HepG2 (cell line): ENCODE data around the gene MVB12A.

ENCODE experiments used
- NFYC ChIP-seq: IDR thresholded peaks from 2 replicates; pipeline ENCODE4 v1.6.1; 2016; ENCODE audit warnings: missing genetic modification reagents, missing compliant biosample characterization
- NKX3-1 ChIP-seq: sonication (generic); formaldehyde crosslinking; IDR thresholded peaks from 2 replicates; pipeline ENCODE4 v1.5.0; 2020; ENCODE audit warnings: missing genetic modification reagents
- PHF5A ChIP-seq: IDR thresholded peaks from one replicate; pipeline ENCODE4 v1.6.1; 2018; ENCODE audit warnings: low read depth, missing genetic modification reagents; ENCODE audit not compliant: unreplicated experiment
- PHF8 ChIP-seq: sonication (generic); formaldehyde crosslinking; IDR thresholded peaks from 2 replicates; pipeline ENCODE4 v1.5.0; 2020; ENCODE audit warnings: missing genetic modification reagents
- POLR2A ChIP-seq, 2 experiments: IDR thresholded peaks; 2 replicates each; pipeline ENCODE4 v1.6.1; 2011; ENCODE audit warnings: low read depth in 2 of 2, low read length in 2 of 2, mild to moderate bottlenecking in 1 of 2, moderate library complexity in 1 of 2; ENCODE audit not compliant: insufficient read depth in 1 of 2
- SMC3 ChIP-seq: IDR thresholded peaks from 2 replicates; pipeline ENCODE4 v1.6.1; 2011; ENCODE audit warnings: low read length, improper control_type of control experiment
- ZNF274 ChIP-seq: sonication (generic); formaldehyde crosslinking; IDR thresholded peaks from 2 replicates; pipeline ENCODE4 v1.5.1; 2020; ENCODE audit warnings: mild to moderate bottlenecking, missing genetic modification reagents
- ZNF501 ChIP-seq: sonication (generic); formaldehyde crosslinking; IDR thresholded peaks from 2 replicates; pipeline ENCODE4 v1.5.1; 2020; ENCODE audit warnings: mild to moderate bottlenecking, moderate library complexity, missing genetic modification reagents
- TF ChIP-seq, protein P1 (sequence below): sonication (generic); formaldehyde crosslinking; IDR thresholded peaks from 2 replicates; pipeline ENCODE4 v1.5.0; 2020; ENCODE audit warnings: mild to moderate bottlenecking, missing genetic modification reagents, moderate library complexity
- TF ChIP-seq, protein P2 (sequence below): sonication (generic); formaldehyde crosslinking; IDR thresholded peaks from 2 replicates; pipeline ENCODE4 v1.4.0; 2020; ENCODE audit warnings: missing genetic modification reagents

DNA sequence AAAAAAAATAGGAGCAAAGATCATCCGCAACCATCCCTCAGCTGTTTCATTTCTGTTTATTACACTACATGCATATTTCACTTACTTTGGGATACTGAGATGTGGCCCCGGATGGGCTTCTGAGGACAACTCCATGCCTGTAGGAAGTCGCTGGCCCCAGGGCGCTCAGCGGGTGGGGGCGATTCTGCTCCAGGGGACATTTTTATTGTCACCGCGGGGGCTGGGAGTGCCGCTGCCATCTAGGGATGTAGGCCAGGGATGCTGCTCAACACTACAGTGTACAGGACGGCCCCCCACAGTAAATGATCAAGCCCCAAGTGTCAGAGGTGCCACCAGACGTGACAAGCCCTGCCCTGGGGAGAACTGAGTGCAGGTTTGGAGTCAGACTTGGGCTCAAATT lies 8.0 kb upstream of the MVB12A start:
- TF ChIP-seq, protein P1, sequence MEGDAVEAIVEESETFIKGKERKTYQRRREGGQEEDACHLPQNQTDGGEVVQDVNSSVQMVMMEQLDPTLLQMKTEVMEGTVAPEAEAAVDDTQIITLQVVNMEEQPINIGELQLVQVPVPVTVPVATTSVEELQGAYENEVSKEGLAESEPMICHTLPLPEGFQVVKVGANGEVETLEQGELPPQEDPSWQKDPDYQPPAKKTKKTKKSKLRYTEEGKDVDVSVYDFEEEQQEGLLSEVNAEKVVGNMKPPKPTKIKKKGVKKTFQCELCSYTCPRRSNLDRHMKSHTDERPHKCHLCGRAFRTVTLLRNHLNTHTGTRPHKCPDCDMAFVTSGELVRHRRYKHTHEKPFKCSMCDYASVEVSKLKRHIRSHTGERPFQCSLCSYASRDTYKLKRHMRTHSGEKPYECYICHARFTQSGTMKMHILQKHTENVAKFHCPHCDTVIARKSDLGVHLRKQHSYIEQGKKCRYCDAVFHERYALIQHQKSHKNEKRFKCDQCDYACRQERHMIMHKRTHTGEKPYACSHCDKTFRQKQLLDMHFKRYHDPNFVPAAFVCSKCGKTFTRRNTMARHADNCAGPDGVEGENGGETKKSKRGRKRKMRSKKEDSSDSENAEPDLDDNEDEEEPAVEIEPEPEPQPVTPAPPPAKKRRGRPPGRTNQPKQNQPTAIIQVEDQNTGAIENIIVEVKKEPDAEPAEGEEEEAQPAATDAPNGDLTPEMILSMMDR, result no peak
- TF ChIP-seq PHF8 (CRISPR knock-in tag) (no peak), PHF5A (CRISPR knock-in tag) (no peak), ZNF274 (CRISPR knock-in tag) (no peak), SMC3 (no peak), POLR2A (IDR thresholded peaks at IDR 0.05; ENCODE audit: insufficient read depth in 1 of 2, low read depth in 2 of 2, low read length in 2 of 2) (no peak), NKX3-1 (CRISPR knock-in tag) (no peak), ZNF501 (CRISPR knock-in tag) (no peak), NFYC (CRISPR knock-in tag) (no peak)
- TF ChIP-seq, protein P2, sequence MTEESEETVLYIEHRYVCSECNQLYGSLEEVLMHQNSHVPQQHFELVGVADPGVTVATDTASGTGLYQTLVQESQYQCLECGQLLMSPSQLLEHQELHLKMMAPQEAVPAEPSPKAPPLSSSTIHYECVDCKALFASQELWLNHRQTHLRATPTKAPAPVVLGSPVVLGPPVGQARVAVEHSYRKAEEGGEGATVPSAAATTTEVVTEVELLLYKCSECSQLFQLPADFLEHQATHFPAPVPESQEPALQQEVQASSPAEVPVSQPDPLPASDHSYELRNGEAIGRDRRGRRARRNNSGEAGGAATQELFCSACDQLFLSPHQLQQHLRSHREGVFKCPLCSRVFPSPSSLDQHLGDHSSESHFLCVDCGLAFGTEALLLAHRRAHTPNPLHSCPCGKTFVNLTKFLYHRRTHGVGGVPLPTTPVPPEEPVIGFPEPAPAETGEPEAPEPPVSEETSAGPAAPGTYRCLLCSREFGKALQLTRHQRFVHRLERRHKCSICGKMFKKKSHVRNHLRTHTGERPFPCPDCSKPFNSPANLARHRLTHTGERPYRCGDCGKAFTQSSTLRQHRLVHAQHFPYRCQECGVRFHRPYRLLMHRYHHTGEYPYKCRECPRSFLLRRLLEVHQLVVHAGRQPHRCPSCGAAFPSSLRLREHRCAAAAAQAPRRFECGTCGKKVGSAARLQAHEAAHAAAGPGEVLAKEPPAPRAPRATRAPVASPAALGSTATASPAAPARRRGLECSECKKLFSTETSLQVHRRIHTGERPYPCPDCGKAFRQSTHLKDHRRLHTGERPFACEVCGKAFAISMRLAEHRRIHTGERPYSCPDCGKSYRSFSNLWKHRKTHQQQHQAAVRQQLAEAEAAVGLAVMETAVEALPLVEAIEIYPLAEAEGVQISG, result no peak
